ENCODE data around the gene CDH13. TPM values are rescaled to one million over a fixed set of nuclear protein-coding genes. Genes with fewer than 3 reads are reported as not detected.

The CDH13 gene
- total RNA-seq, 4 donors from 2014 or later = 3.1 to 13.5 (median 8.9) TPM

- H3K36me3 ChIP-seq = no peaks in the 10 kb centered on the region
- 75% methylated on average over 3 of the region's 3 CpGs for WGBS
- no peak for DNase-seq (ENCODE audit: extremely low spot score)
- H3K27me3 ChIP-seq = peaks cover 0 to 7% (median 0%) of the 10 kb centered on the region in 4 donors
- no peaks in the 10 kb centered on the region for H3K9me3 ChIP-seq
- H3K4me3 ChIP-seq = no peak overlapping the region
- no peaks in the 10 kb centered on the region for H3K4me1 ChIP-seq
- H3K27ac ChIP-seq (replicated peaks in 1 of 4) = no peak overlapping the region
- TF ChIP-seq POLR2AphosphoS5 (IDR thresholded peaks at IDR 0.05) = no peak
- TF ChIP-seq, protein P1, sequence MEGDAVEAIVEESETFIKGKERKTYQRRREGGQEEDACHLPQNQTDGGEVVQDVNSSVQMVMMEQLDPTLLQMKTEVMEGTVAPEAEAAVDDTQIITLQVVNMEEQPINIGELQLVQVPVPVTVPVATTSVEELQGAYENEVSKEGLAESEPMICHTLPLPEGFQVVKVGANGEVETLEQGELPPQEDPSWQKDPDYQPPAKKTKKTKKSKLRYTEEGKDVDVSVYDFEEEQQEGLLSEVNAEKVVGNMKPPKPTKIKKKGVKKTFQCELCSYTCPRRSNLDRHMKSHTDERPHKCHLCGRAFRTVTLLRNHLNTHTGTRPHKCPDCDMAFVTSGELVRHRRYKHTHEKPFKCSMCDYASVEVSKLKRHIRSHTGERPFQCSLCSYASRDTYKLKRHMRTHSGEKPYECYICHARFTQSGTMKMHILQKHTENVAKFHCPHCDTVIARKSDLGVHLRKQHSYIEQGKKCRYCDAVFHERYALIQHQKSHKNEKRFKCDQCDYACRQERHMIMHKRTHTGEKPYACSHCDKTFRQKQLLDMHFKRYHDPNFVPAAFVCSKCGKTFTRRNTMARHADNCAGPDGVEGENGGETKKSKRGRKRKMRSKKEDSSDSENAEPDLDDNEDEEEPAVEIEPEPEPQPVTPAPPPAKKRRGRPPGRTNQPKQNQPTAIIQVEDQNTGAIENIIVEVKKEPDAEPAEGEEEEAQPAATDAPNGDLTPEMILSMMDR (IDR thresholded peaks at IDR 0.05) = no peak
- no peak for TF ChIP-seq POLR2A (IDR thresholded peaks at IDR 0.05; ENCODE audit: low read depth)
- TF ChIP-seq EP300 (IDR thresholded peaks at IDR 0.05) = no peak
- intact Hi-C loops (cut with DNase I) = no loop called here
These were observed 811.6 kb downstream of the CDH13 start for GRCh38 chr16:83438326-83438725.

DNA sequence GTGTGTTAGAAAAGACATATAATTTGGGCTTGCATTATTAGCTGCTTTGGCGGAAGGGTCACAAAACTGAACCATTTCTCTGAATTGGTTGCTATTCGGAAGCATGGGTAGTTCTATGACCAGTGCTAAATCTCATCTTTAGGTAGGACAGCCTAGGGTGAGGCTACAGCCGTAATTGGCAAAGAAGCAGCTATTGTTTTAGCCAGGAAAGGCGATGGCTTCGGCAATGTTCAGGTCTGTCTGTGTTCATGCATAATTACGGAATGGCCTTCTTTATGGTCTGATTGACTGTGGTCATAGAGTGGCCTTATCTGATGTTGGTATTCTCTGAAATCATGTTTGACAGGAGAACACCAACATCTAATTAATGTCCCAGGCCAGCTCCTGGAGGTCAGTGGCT is 812.6 kb downstream of the CDH13 start:
- TF ChIP-seq, protein P1 (IDR thresholded peaks at IDR 0.05) = no peak
- TF ChIP-seq POLR2AphosphoS5 (IDR thresholded peaks at IDR 0.05) (no peak), POLR2A (IDR thresholded peaks at IDR 0.05; ENCODE audit: low read depth) (no peak), EP300 (IDR thresholded peaks at IDR 0.05) (no peak)
- H3K4me1 ChIP-seq = no peaks in the 10 kb centered on the region
- no peak for DNase-seq (ENCODE audit: extremely low spot score)
- peaks cover 0 to 7% (median 0%) of the 10 kb centered on the region in 4 donors for H3K27me3 ChIP-seq
- WGBS = 84% methylated on average over 6 of the region's 6 CpGs
- no peaks in the 10 kb centered on the region for H3K36me3 ChIP-seq
- H3K4me3 ChIP-seq = no peak overlapping the region
- intact Hi-C loops (cut with DNase I) = no loop called here
- H3K9me3 ChIP-seq = no peaks in the 10 kb centered on the region
- H3K27ac ChIP-seq (replicated peaks in 1 of 4) = no peak overlapping the region

- Histone ChIP-seq H3K9me3 (no peaks in the 10 kb centered on the region), H3K4me1 (no peaks in the 10 kb centered on the region), H3K27ac (replicated peaks in 1 of 4) (no peak overlapping the region), H3K4me3 (no peak overlapping the region), H3K27me3 (no peaks in the 10 kb centered on the region), H3K36me3 (no peaks in the 10 kb centered on the region)
- 54% methylated on average over 4 of the region's 4 CpGs for WGBS
- intact Hi-C loops (cut with DNase I) = no loop called here
- no peak for DNase-seq (ENCODE audit: extremely low spot score)
- no peak for TF ChIP-seq POLR2AphosphoS5 (IDR thresholded peaks at IDR 0.05)
- TF ChIP-seq, protein P1 (IDR thresholded peaks at IDR 0.05) = no peak
- no peak for TF ChIP-seq POLR2A (IDR thresholded peaks at IDR 0.05; ENCODE audit: low read depth)
- TF ChIP-seq EP300 (IDR thresholded peaks at IDR 0.05) = no peak
These were observed 814.7 kb downstream of the CDH13 start for GRCh38 chr16:83441517-83441916.

DNA sequence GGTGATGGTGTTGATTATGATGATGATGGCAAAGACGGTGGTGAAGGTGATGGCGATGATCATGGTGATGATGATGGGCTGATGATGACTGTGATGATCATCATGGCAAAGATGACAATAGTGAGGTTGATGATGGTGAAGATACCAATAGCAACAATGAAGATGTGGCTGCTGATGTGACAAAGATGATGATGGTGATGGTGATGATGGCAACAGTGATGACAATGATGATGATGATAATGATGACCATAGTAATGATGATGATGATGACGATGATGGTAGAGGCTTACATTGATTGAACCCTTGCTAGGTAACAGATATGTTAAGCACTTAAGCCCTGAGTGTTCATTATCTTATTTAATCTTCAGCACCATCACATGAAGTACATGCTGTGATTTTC is 817.2 kb downstream of the CDH13 start:
- WGBS = 91% methylated on average over 3 of the region's 3 CpGs

More for the DNA sequence above, 817.2 kb downstream of the CDH13 start:
- no peaks in the 10 kb centered on the region for H3K4me1 ChIP-seq
- H3K27me3 ChIP-seq = no peaks in the 10 kb centered on the region
- no peak for DNase-seq (ENCODE audit: extremely low spot score)
- no peaks in the 10 kb centered on the region for H3K36me3 ChIP-seq
- H3K27ac ChIP-seq (replicated peaks in 1 of 4) = no peak overlapping the region
- no peaks in the 10 kb centered on the region for H3K9me3 ChIP-seq
- TF ChIP-seq POLR2AphosphoS5 (IDR thresholded peaks at IDR 0.05) (no peak), POLR2A (IDR thresholded peaks at IDR 0.05; ENCODE audit: low read depth) (no peak), EP300 (IDR thresholded peaks at IDR 0.05) (no peak)
- TF ChIP-seq, protein P1 (IDR thresholded peaks at IDR 0.05) = no peak
- H3K4me3 ChIP-seq = no peak overlapping the region
- intact Hi-C loops (cut with DNase I) = no loop called here

Measured in esophagus muscularis mucosa (tissue), 4 donors.